ENCODE results near the gene SOCS2.

Gene SOCS2

GRCh38 chr12:93530358-93530757, 42.1 kb upstream of the SOCS2 start:
- POLR2A ChIA-PET: no interaction called here

GRCh38 chr12:93533310-93533709, 39.2 kb upstream of the SOCS2 start:
- Histone ChIP-seq H3K4me3 (ENCODE audit: low read depth, low read length) (no peak overlapping the region), H3K36me3 (ENCODE audit: control insufficient read depth in 2 of 2, insufficient read depth in 1 of 2, low read length in 2 of 2) (no peaks in the 10 kb centered on the region), H3K9me3 (ENCODE audit: control insufficient read depth, insufficient read depth, low read depth, low read length) (no peaks in the 10 kb centered on the region), H3K4me1 (ENCODE audit: control insufficient read depth, insufficient read depth, low read length) (no peaks in the 10 kb centered on the region), H3K27ac (ENCODE audit: extremely low read depth, low read depth, low read length) (no peak overlapping the region)
- ChIA-PET POLR2A (no interaction called here), CTCF (interaction anchor here (1.0 to 2.3 kb wide), 2 partner anchors 30 to 568 kb away, joined by 5 to 7 read pairs; no protein-coding TSS in a partner anchor)
- TF ChIP-seq ZBTB1 (tag by site-specific recombination; IDR thresholded peaks at IDR 0.05) (no peak), BCL6B (tag by site-specific recombination; IDR thresholded peaks at IDR 0.05) (no peak), ZNF10 (tag by site-specific recombination; IDR thresholded peaks at IDR 0.05) (no peak), ZNF76 (tag by site-specific recombination; IDR thresholded peaks at IDR 0.05; ENCODE audit: borderline replicate concordance, low read depth) (no peak), ZNF26 (tag by site-specific recombination; IDR thresholded peaks at IDR 0.05) (no peak), ZNF211 (tag by site-specific recombination; IDR thresholded peaks at IDR 0.05; ENCODE audit: low read depth) (no peak), ZNF280C (tag by site-specific recombination; IDR thresholded peaks at IDR 0.05) (no peak), YY1 (tag by site-specific recombination; IDR thresholded peaks at IDR 0.05) (no peak), ZSCAN16 (tag by site-specific recombination; IDR thresholded peaks at IDR 0.05) (no peak), ZNF140 (tag by site-specific recombination; IDR thresholded peaks at IDR 0.05) (no peak)

More at GRCh38 chr12:93530358-93530757, 42.1 kb upstream of the SOCS2 start:
- TF ChIP-seq ZBTB11 (tag by site-specific recombination; conservative IDR thresholded peaks at IDR 0.05; ENCODE audit: low read depth) (no peak), GLIS2 (tag by site-specific recombination; IDR thresholded peaks at IDR 0.05) (no peak), KLF16 (tag by site-specific recombination; IDR thresholded peaks at IDR 0.05) (no peak), ZBTB10 (tag by site-specific recombination; IDR thresholded peaks at IDR 0.05) (no peak), ZNF48 (tag by site-specific recombination; IDR thresholded peaks at IDR 0.05) (no peak), ZNF23 (tag by site-specific recombination; IDR thresholded peaks at IDR 0.05; ENCODE audit: borderline replicate concordance) (no peak), ZNF843 (tag by site-specific recombination; IDR thresholded peaks at IDR 0.05) (no peak), ZNF404 (tag by site-specific recombination; IDR thresholded peaks at IDR 0.05) (no peak), ZNF558 (tag by site-specific recombination; IDR thresholded peaks at IDR 0.05) (no peak), EGR2 (tag by site-specific recombination; IDR thresholded peaks at IDR 0.05; ENCODE audit: low read depth) (no peak), ZNF571 (tag by site-specific recombination; IDR thresholded peaks at IDR 0.05) (no peak)
- Histone ChIP-seq H3K27ac (ENCODE audit: extremely low read depth, low read depth, low read length) (no peak overlapping the region), H3K36me3 (ENCODE audit: control insufficient read depth in 2 of 2, insufficient read depth in 1 of 2, low read length in 2 of 2) (no peaks in the 10 kb centered on the region), H3K9me3 (ENCODE audit: control insufficient read depth, insufficient read depth, low read depth, low read length) (no peaks in the 10 kb centered on the region), H3K4me3 (ENCODE audit: low read depth, low read length) (no peak overlapping the region), H3K4me1 (ENCODE audit: control insufficient read depth, insufficient read depth, low read length) (0 out of 2 replicates have a peak, but pooled peaks cover 2% of the 10 kb centered on the region)
- CTCF ChIA-PET: no interaction called here
